ENCODE data around the gene NYAP1.
A peak's percentile ranks its signal among the peaks of the same experiment; 100 is the strongest.

Gene NYAP1

GRCh38 chr7:100456562-100456961 is 27.2 kb upstream of the NYAP1 start:
- DNase-seq (ENCODE audit: low read depth in 3 of 3, low spot score in 1 of 3): no peak

- DNase-seq (ENCODE audit: low read depth in 3 of 3, low spot score in 1 of 3): no peak
Observed at GRCh38 chr7:100457033-100457432, 26.7 kb upstream of the NYAP1 start.

- DNase-seq (ENCODE audit: low read depth in 3 of 3, low spot score in 1 of 3): no peak
Observed at GRCh38 chr7:100464210-100464660, 19.5 kb upstream of the NYAP1 start, which contains the start of gene SPACDR. SPACDR (minus strand) TSS chr7:100464260; CDS start chr7:100464025, 235 bp downstream.

- DNase-seq (ENCODE audit: low read depth in 3 of 3, low spot score in 1 of 3): no peak
Observed at GRCh38 chr7:100464791-100465190, 18.9 kb upstream of the NYAP1 start.

GRCh38 chr7:100465299-100465698 is 18.4 kb upstream of the NYAP1 start:
- DNase-seq (ENCODE audit: low read depth in 3 of 3, low spot score in 1 of 3): no peak

GRCh38 chr7:100465702-100466311 is 17.9 kb upstream of the NYAP1 start:
- DNase-seq (ENCODE audit: low read depth in 3 of 3, low spot score in 1 of 3): no peak

- no peak for DNase-seq (ENCODE audit: low read depth in 3 of 3, low spot score in 1 of 3)
Observed at GRCh38 chr7:100466653-100467605, 16.8 kb upstream of the NYAP1 start.

GRCh38 chr7:100467638-100468373 is 15.9 kb upstream of the NYAP1 start:
- no peak for DNase-seq (ENCODE audit: low read depth in 3 of 3, low spot score in 1 of 3)

- DNase-seq (ENCODE audit: low read depth in 3 of 3, low spot score in 1 of 3): peak; percentile 48 to 89 (median 73)
Observed at GRCh38 chr7:100469227-100470044, 14.3 kb upstream of the NYAP1 start.

- DNase-seq (ENCODE audit: low read depth in 3 of 3, low spot score in 1 of 3): no peak
Observed at GRCh38 chr7:100471021-100471420, 12.7 kb upstream of the NYAP1 start.

GRCh38 chr7:100472121-100472851 is 11.4 kb upstream of the NYAP1 start:
- no peak for DNase-seq (ENCODE audit: low read depth in 3 of 3, low spot score in 1 of 3)

GRCh38 chr7:100472854-100473499 is 10.8 kb upstream of the NYAP1 start:
- no peak for DNase-seq (ENCODE audit: low read depth in 3 of 3, low spot score in 1 of 3)

- DNase-seq (ENCODE audit: low read depth in 3 of 3, low spot score in 1 of 3): no peak
Observed at GRCh38 chr7:100475549-100475948, 8.2 kb upstream of the NYAP1 start.

GRCh38 chr7:100476101-100476780 is 7.5 kb upstream of the NYAP1 start:
- DNase-seq (ENCODE audit: low read depth in 3 of 3, low spot score in 1 of 3): no peak

GRCh38 chr7:100476903-100477870 is 6.5 kb upstream of the NYAP1 start:
- DNase-seq (ENCODE audit: low read depth in 3 of 3, low spot score in 1 of 3): no peak

- DNase-seq (ENCODE audit: low read depth in 3 of 3, low spot score in 1 of 3): no peak
Observed at GRCh38 chr7:100477871-100478267, 5.9 kb upstream of the NYAP1 start.

- peak; percentile 75 to 88 (median 85) for DNase-seq (ENCODE audit: low read depth in 3 of 3, low spot score in 1 of 3)
Observed at GRCh38 chr7:100478958-100479660, 4.6 kb upstream of the NYAP1 start, which contains the start of gene TSC22D4. TSC22D4 (minus strand) TSS chr7:100479214; CDS start chr7:100478038, 1,176 bp downstream.
